HepG2 (cell line): ENCODE results near the gene RGS19. TPM values are rescaled to one million over a fixed set of nuclear protein-coding genes. Genes with fewer than 3 reads are reported as not detected.
A peak's percentile ranks its signal among the peaks of the same experiment; 100 is the strongest.

ENCODE experiments used
- ATRX ChIP-seq: sonication (generic); formaldehyde crosslinking; IDR thresholded peaks from 2 replicates; pipeline ENCODE4 v1.4.0; 2020; ENCODE audit warnings: missing genetic modification reagents, borderline replicate concordance
- BCLAF1 ChIP-seq: fragments of 450-650 bp; IDR thresholded peaks from 2 replicates; pipeline ENCODE4 v1.6.1; 2017; ENCODE audit warnings: mild to moderate bottlenecking
- BRCA1 ChIP-seq: sonication (generic); formaldehyde crosslinking; IDR thresholded peaks from 2 replicates; pipeline ENCODE4 v1.4.0; 2020; ENCODE audit warnings: missing genetic modification reagents
- GMEB1 ChIP-seq: sonication (generic); formaldehyde crosslinking; IDR thresholded peaks from 2 replicates; pipeline ENCODE4 v1.5.1; 2020; ENCODE audit warnings: missing genetic modification reagents, mild to moderate bottlenecking, borderline replicate concordance
- GPN1 ChIP-seq: sonication (generic); formaldehyde crosslinking; IDR thresholded peaks from 2 replicates; pipeline ENCODE4 v1.5.1; 2020; ENCODE audit warnings: missing genetic modification reagents, borderline replicate concordance
- IRF9 ChIP-seq: sonication (generic); formaldehyde crosslinking; IDR thresholded peaks from 2 replicates; pipeline ENCODE4 v1.8.0; 2022; ENCODE audit warnings: missing genetic modification reagents, mild to moderate bottlenecking, borderline replicate concordance
- IRX3 ChIP-seq: sonication (generic); formaldehyde crosslinking; IDR thresholded peaks from 2 replicates; pipeline ENCODE4 v1.8.1; 2023; ENCODE audit warnings: mild to moderate bottlenecking, low read depth, missing genetic modification reagents, borderline replicate concordance
- PHF8 ChIP-seq: sonication (generic); formaldehyde crosslinking; IDR thresholded peaks from 2 replicates; pipeline ENCODE4 v1.5.0; 2020; ENCODE audit warnings: missing genetic modification reagents
- PRDM10 ChIP-seq: sonication (generic); formaldehyde crosslinking; IDR thresholded peaks from 2 replicates; pipeline ENCODE4 v1.4.0; 2020; ENCODE audit warnings: low read depth, missing genetic modification reagents
- SKIL ChIP-seq: sonication (generic); formaldehyde crosslinking; IDR thresholded peaks from 2 replicates; pipeline ENCODE4 v1.8.0; 2022; ENCODE audit warnings: missing genetic modification reagents, mild to moderate bottlenecking, moderate library complexity, borderline replicate concordance
- TEAD3 ChIP-seq: optimal IDR thresholded peaks from 2 replicates; pipeline ENCODE3; 2016; ENCODE audit warnings: borderline replicate concordance
- ZNF12 ChIP-seq: sonication (generic); formaldehyde crosslinking; IDR thresholded peaks from 2 replicates; pipeline ENCODE4 v1.5.0; 2020; ENCODE audit warnings: missing genetic modification reagents
- ZNF24 ChIP-seq: fragments of 450-650 bp; IDR thresholded peaks from 2 replicates; pipeline ENCODE4 v1.6.1; 2017; ENCODE audit warnings: antibody characterized with exemption, mild to moderate bottlenecking
- ZNF350 ChIP-seq: sonication (generic); formaldehyde crosslinking; IDR thresholded peaks from 2 replicates; pipeline ENCODE4 v1.4.0; 2020; ENCODE audit warnings: mild to moderate bottlenecking, low read depth, missing genetic modification reagents, borderline replicate concordance
- ZNF570 ChIP-seq: sonication (generic); formaldehyde crosslinking; IDR thresholded peaks from 2 replicates; pipeline ENCODE4 v1.4.0; 2020; ENCODE audit warnings: mild to moderate bottlenecking, missing genetic modification reagents, borderline replicate concordance
- ZNF761 ChIP-seq: sonication (generic); formaldehyde crosslinking; conservative IDR thresholded peaks from 2 replicates; pipeline ENCODE4 v1.4.0; 2020; ENCODE audit warnings: mild to moderate bottlenecking, missing genetic modification reagents
- polyA plus RNA-seq, 8 experiments: library from polyadenylated mRNA; depleted of rRNA in 3 of 8; stranded (reverse) in 7 of 8; unstranded in 1 of 8; fragments of >200 nt; fragmentation: Illumina TruSeq in 4 of 8; extraction: Trizol in 4 of 8; gene quantifications; 2 replicates each; pipeline versions ENCODE4 v1.2.1 to v1.2.3, GENCODE V29; 2011 to 2016; ENCODE audit warnings: low read depth in 4 of 8, missing spikeins in 1 of 8, mixed read lengths in 1 of 8; ENCODE audit not compliant: insufficient read depth in 1 of 8
- total RNA-seq, 5 experiments: library from RNA; depleted of rRNA; stranded (reverse); fragments of >200 nt; fragmentation: Illumina TruSeq; extraction: Trizol; gene quantifications; 2 replicates each; pipeline ENCODE4 v1.2.3, GENCODE V29; 2016; ENCODE audit warnings: low read depth in 1 of 5

Gene RGS19
- total and polyA plus RNA-seq, 2 of the 13 experiments (the other 11 are each of a cell fraction or from before 2014, with no cell fraction given): 10.7 to 11.9 TPM

- TF ChIP-seq ZNF761 (CRISPR knock-in tag): no peak; the same call in 1 of the 2 replicates
- TF ChIP-seq ZNF350 (CRISPR knock-in tag): no peak; the same call in none of the 2 replicates
- peak; percentile 77; the same call in 1 of the 2 replicates for TF ChIP-seq IRX3 (CRISPR knock-in tag)
- TF ChIP-seq ATRX (CRISPR knock-in tag): no peak
- TF ChIP-seq ZNF570 (CRISPR knock-in tag): no peak
- TF ChIP-seq ZNF24: no peak
- 0 out of 2 replicates have a peak, but pooled peaks have one; percentile 21 for TF ChIP-seq GPN1 (CRISPR knock-in tag)
- no peak for TF ChIP-seq GMEB1 (CRISPR knock-in tag)
- TF ChIP-seq SKIL (CRISPR knock-in tag): no peak
- no peak for TF ChIP-seq BRCA1
- TF ChIP-seq BCLAF1: no peak
- peak; percentile 79; the same call in 1 of the 2 replicates for TF ChIP-seq ZNF12 (CRISPR knock-in tag)
- peak; percentile 46 for TF ChIP-seq PHF8 (CRISPR knock-in tag)
- TF ChIP-seq TEAD3 (CRISPR knock-in tag): peak; percentile 58
- no peak for TF ChIP-seq IRF9 (CRISPR knock-in tag)
- peak; percentile 63 for TF ChIP-seq PRDM10 (CRISPR knock-in tag)
Observed at GRCh38 chr20:64041040-64041780, 38.1 kb downstream of the RGS19 start (continued).
